Activated CD4-positive, alpha-beta T cell treated with anti-CD3 and anti-CD28 coated beads, Interleukin-2, amount 10 ng/mL, durations not matched to agents 7 days and 5 days (primary cell): ENCODE data around the gene FBXO38. TPM values are rescaled to one million over a fixed set of nuclear protein-coding genes. Genes with fewer than 3 reads are reported as not detected.
A peak's percentile ranks its signal among the peaks of the same experiment; 100 is the strongest.
"Not testable (repeated sequence)": the region's sequence is repeated elsewhere in the genome, so short reads cannot be mapped to it uniquely, and the experiment has no call there.

Experiments used
- CTCF ChIA-PET: fragments of 350-600 bp; sonication (Branson Sonifier 250); formaldehyde crosslinking; loops from one replicate; lab custom pipeline; 2021; ENCODE audit warnings: antibody characterized with exemption; lab: Charles Lee
- POLR2A ChIA-PET: fragments of 350-600 bp; sonication (Branson Sonifier 250); formaldehyde crosslinking; loops from one replicate; lab custom pipeline; 2021; ENCODE audit warnings: antibody characterized with exemption; lab: Charles Lee
- DNase-seq: peaks from one replicate; pipeline ENCODE4 v3.0.0-alpha.2; 2020
- H3K27ac Mint-ChIP-seq: one replicate; pipeline ENCODE4 v1.8.0; 2021; ENCODE audit warnings: mild to moderate bottlenecking, moderate library complexity, mixed read lengths
- H3K27me3 Mint-ChIP-seq: one replicate; pipeline ENCODE4 v1.8.0; 2021; ENCODE audit warnings: mixed read lengths
- H3K36me3 Mint-ChIP-seq: one replicate; pipeline ENCODE4 v1.8.0; 2021; ENCODE audit warnings: low read depth, mixed read lengths
- H3K4me1 Mint-ChIP-seq: one replicate; pipeline ENCODE4 v1.8.0; 2021; ENCODE audit warnings: mixed read lengths
- H3K4me3 Mint-ChIP-seq: one replicate; pipeline ENCODE4 v1.8.0; 2021; ENCODE audit warnings: mild to moderate bottlenecking, moderate library complexity, mixed read lengths
- H3K9me3 Mint-ChIP-seq: one replicate; pipeline ENCODE4 v1.8.0; 2021; ENCODE audit warnings: mixed read lengths
- total RNA-seq, 2 experiments: library from RNA; stranded (reverse); gene quantifications; one replicate each; pipeline ENCODE4 v1.2.3, GENCODE V29; 2021

Gene FBXO38
- total RNA-seq, 2 experiments from 2014 or later: 48.5 to 53.1 TPM

DNA sequence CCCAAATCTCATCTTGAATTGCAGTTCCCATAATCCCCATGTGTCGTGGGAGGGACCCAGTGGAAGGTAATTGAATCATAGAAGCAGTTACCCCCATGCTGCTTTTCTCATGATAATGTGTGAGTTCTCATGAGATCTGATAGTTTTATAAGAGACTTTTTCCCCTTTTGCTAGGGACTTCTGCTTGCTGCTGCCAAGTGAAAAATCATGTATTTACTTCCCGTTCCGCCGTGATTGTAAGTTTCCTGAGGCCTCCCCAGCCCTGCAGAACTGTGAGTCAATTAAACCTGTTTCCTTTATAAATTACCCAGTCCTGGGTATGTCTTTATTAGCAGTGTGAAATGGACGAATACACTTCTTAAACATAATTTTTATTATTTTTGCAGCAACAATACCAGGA, 85.0 kb downstream of the FBXO38 start:
- CTCF ChIA-PET: interaction anchor here (1.3 kb wide), 1 partner anchor 19 kb away, joined by 3 read pairs; no protein-coding TSS in a partner anchor
- H3K27ac Mint-ChIP-seq, H3K9me3 Mint-ChIP-seq, H3K4me3 Mint-ChIP-seq, H3K4me1 Mint-ChIP-seq, POLR2A ChIA-PET, H3K36me3 Mint-ChIP-seq, DNase-seq: not testable (repeated sequence)
- peaks cover 11% of the 10 kb centered on the region for H3K27me3 Mint-ChIP-seq

DNA sequence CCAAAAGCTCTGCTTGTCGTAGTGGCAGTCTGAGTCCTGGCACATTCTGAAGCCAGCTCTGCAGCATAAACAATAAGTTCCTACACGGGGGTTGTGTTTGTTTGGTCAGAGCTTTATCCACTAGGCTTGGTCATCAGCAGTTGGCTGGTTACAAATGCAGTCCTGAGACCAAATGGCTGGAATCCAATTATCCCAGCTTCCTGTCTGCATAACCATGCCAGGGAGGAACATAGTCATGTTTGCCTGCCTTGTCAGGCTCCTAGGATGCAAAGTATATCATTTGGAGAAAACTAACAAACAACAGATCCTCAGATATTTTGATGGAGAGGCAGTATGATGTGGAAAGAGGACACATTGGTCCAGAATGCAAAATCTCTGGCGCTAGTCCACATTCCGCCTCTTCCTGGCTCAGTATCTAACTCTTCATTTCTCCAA, 85.8 kb downstream of the FBXO38 start:
- Mint-ChIP-seq H3K9me3 (no peaks in the 10 kb centered on the region), H3K27ac (no peak overlapping the region), H3K4me3 (no peak overlapping the region), H3K4me1 (no peaks in the 10 kb centered on the region), H3K27me3 (peaks cover 9% of the 10 kb centered on the region), H3K36me3 (no peaks in the 10 kb centered on the region)
- ChIA-PET CTCF (interaction anchor here (1.3 kb wide), 1 partner anchor 20 kb away, joined by 3 read pairs; no protein-coding TSS in a partner anchor), POLR2A (no interaction called here)
- no peak for DNase-seq

DNA sequence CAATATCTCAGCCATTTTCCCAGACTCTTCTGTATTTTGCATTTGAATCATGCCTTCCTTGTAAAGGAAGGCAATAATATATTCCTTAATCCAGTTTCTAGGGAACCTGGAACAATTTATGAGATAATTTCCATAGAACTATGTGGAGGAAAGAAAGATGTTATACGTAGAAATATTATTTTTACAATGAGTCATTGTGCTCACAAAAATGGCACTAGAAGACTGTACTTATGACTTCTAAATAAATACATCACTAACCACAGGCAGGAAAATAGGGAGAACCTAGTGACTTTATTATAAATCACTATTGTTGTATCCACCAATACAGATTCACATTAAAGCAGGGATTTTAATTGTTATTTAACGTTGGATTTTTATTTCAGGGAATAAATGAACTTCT, 87.6 kb downstream of the FBXO38 start:
- CTCF ChIA-PET: no interaction called here
- no peak for DNase-seq
- Mint-ChIP-seq H3K4me3 (no peak overlapping the region), H3K9me3 (no peaks in the 10 kb centered on the region), H3K4me1 (no peaks in the 10 kb centered on the region), H3K27ac (no peak overlapping the region), H3K36me3 (no peaks in the 10 kb centered on the region), H3K27me3 (peaks cover 5% of the 10 kb centered on the region)
- POLR2A ChIA-PET: no interaction called here

DNA sequence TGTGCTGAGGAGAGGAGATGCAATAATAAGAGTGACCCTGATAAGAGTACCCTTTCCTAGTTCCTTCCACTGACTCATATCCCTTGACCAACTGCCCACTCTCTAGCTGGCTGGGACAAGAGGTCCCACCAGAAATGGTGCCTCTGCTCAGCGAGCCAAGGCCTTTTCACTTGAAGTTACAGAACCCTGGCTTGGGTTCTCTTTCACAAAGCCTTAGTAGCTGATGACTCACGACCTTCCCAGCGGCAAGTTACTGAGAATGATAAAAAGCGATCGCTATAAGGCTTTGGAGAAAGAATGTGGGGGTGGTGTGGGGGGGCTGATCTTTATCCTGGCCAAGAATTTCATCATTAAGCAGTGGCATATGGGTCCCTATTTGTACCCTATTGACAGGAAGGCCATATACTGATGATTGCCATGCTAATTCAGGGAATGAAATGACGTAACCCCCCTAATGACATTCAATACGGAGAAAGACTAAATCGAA, 90.3 kb downstream of the FBXO38 start:
- no peaks in the 10 kb centered on the region for H3K4me1 Mint-ChIP-seq
- H3K36me3 Mint-ChIP-seq: no peaks in the 10 kb centered on the region
- peaks cover 11% of the 10 kb centered on the region for H3K27me3 Mint-ChIP-seq
- no peak overlapping the region for H3K27ac Mint-ChIP-seq
- H3K4me3 Mint-ChIP-seq: no peak overlapping the region
- POLR2A ChIA-PET: no interaction called here
- no peak for DNase-seq
- CTCF ChIA-PET: no interaction called here
- H3K9me3 Mint-ChIP-seq: no peaks in the 10 kb centered on the region

DNA sequence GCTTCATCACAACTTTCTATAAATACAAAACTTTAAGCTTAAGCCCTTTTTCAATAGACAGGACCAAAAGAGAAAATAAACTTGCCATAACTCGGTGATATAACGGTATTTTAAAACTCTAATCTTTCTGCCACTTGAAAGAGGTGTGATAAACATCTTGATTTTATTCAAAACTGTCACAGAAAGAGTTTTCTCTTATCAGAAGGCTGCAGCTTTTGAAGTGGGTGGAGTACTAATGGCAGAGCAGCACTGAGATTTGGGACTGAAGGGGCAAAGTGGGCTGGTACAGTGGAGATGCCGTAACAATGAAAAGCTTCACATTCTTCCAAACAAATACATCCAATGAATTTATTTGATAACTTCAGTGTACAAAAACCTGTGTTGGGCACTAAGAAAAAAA, 92.5 kb downstream of the FBXO38 start:
- no peaks in the 10 kb centered on the region for H3K9me3 Mint-ChIP-seq
- no peak overlapping the region for H3K27ac Mint-ChIP-seq
- ChIA-PET CTCF (no interaction called here), POLR2A (no interaction called here)
- no peaks in the 10 kb centered on the region for H3K36me3 Mint-ChIP-seq
- no peak for DNase-seq
- H3K4me1 Mint-ChIP-seq: no peaks in the 10 kb centered on the region
- no peak overlapping the region for H3K4me3 Mint-ChIP-seq
- H3K27me3 Mint-ChIP-seq: peaks cover 13% of the 10 kb centered on the region

DNA sequence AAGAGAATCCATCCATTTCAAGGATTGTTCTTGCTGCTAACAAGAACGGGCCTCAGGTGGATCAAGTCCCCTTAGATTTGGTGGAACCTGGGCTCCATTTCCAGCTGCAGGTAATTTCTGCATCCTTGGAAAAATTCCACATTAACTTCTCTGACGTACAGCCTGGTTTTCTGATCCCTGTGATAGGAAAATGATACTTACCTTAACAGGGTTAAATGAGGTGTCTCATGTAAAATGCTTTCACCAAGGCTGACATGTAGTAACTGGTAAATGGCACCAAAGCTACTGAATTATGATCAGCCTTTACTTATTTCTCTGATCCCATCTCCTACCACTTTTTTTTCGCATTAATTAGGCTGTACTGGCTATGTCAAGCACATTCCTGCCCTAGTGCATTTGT, 93.7 kb downstream of the FBXO38 start:
- Mint-ChIP-seq H3K27ac (no peak overlapping the region), H3K36me3 (no peaks in the 10 kb centered on the region), H3K27me3 (peaks cover 13% of the 10 kb centered on the region), H3K4me1 (no peaks in the 10 kb centered on the region), H3K9me3 (no peaks in the 10 kb centered on the region), H3K4me3 (no peak overlapping the region)
- no peak for DNase-seq
- CTCF ChIA-PET: no interaction called here
- POLR2A ChIA-PET: no interaction called here

DNA sequence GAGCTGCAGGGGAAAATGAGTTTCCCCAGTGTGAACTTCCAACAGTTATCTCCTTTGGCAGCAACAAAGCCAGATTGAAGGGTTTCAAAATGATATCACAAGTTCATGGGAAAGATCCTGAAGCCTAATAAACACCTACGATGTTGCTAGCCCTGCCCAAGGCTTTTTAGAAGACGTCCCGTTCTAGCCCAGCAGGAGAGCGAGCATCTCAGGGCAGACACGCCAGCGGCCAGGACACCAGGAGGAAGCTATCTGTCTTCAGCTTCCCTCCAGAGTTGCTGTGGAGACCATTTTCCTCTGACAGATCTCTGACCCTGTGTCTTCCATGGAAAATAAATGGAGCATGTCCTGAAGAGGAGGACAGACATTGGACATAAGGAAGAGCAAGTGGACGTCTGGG, 98.4 kb downstream of the FBXO38 start:
- Mint-ChIP-seq H3K36me3 (no peaks in the 10 kb centered on the region), H3K27me3 (peaks cover 21% of the 10 kb centered on the region), H3K4me1 (peaks cover 3% of the 10 kb centered on the region), H3K27ac (no peak overlapping the region), H3K9me3 (no peaks in the 10 kb centered on the region), H3K4me3 (no peak overlapping the region)
- ChIA-PET CTCF (interaction anchor here (1.1 to 1.6 kb wide), 3 partner anchors 11 to 248 kb away, joined by 4 to 5 read pairs (median 4); no protein-coding TSS in a partner anchor), POLR2A (no interaction called here)
- DNase-seq: no peak

DNA sequence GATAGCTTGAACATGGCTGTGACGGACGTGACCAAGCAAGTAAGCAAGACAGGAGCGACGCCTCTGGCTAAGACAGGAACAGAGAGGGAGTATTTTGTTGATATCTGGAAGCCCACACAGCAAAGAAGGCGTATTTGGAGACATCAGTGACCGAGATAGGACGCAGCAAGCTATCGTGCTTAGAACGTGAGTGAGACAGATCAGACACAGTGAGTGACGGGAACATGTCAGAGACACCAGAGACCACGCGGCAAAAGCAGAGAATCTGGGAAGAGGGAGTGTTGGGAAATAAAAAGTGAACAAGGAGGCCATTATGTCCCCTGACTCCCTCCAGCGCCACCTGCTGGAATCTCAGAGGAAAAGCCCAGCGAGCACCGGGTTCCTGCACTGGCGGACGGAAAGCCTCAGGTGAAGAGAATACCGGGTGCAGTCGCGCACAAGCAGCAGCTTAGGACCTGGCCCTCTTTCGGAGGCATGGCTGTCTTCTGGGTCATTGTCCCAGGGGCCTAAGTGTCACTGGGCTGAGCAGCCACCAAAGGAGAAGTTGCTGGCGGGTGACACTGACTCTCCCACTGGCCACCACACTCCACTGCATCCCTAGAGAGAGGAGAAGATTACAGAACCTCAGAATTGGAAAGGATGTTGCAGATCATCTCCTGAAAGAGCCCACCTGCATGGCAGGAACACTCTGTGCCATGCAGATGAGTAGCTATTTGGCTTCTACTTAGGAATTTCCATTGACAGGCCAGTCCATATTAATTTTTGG, 99.1 kb downstream of the FBXO38 start:
- CTCF ChIA-PET: interaction anchor here (1.1 to 1.6 kb wide), 3 partner anchors 10 to 248 kb away, joined by 4 to 5 read pairs (median 4); no protein-coding TSS in a partner anchor
- no peak overlapping the region for H3K4me3 Mint-ChIP-seq

DNA sequence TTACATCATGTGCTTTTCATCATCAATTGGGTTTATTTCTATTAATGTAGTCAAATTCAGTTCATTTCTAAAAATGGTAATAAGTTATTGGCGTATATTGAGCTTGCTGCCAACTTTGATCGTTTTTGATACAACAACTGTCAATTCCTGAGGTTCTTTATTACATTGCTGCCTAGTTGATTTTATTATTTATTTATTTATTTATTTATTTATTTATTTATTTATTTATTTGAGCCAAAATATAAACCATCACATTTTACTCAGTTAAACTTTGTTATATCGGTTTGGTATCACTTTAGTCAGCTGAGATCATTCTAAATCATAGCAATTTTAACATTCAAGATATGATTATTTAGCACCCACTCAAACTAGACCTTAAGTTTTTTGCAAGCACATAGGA, 100.0 kb downstream of the FBXO38 start:
- no peak overlapping the region for H3K27ac Mint-ChIP-seq
- H3K27me3 Mint-ChIP-seq: peaks cover 24% of the 10 kb centered on the region

More for the DNA sequence above, 99.1 kb downstream of the FBXO38 start:
- Mint-ChIP-seq H3K9me3 (no peaks in the 10 kb centered on the region), H3K4me1 (peaks cover 3% of the 10 kb centered on the region), H3K27ac (no peak overlapping the region), H3K36me3 (no peaks in the 10 kb centered on the region), H3K27me3 (peaks cover 22% of the 10 kb centered on the region)
- POLR2A ChIA-PET: no interaction called here
- DNase-seq: peak; percentile 67

DNA sequence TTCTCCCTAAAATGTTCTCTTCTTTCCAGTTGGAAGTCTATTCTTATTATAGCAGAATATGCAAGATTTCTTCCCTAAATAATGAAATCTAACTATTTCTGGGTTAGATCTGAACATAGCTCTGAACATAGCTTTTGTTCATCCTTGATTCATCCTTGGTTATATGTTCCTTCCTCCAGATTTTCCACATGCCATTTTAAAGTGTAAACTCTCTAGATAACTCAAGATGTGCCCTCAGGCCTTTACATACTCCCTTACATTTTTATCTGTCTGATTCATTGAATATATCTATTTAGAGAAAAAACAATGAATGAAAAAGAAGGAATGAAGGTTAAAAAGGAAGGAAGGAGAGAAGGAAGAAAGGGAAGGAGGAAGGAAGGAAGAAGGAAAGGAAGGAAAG, 100.9 kb downstream of the FBXO38 start:
- ChIA-PET CTCF (no interaction called here), POLR2A (no interaction called here)
- Mint-ChIP-seq H3K9me3 (no peaks in the 10 kb centered on the region), H3K27me3 (peaks cover 25% of the 10 kb centered on the region), H3K36me3 (no peaks in the 10 kb centered on the region), H3K4me1 (peaks cover 3% of the 10 kb centered on the region), H3K27ac (no peak overlapping the region), H3K4me3 (no peak overlapping the region)
- no peak for DNase-seq

More for the DNA sequence above, 100.0 kb downstream of the FBXO38 start:
- ChIA-PET CTCF (no interaction called here), POLR2A (no interaction called here)
- H3K4me1 Mint-ChIP-seq: peaks cover 3% of the 10 kb centered on the region
- no peak overlapping the region for H3K4me3 Mint-ChIP-seq
- DNase-seq: no peak
- no peaks in the 10 kb centered on the region for H3K9me3 Mint-ChIP-seq
- H3K36me3 Mint-ChIP-seq: no peaks in the 10 kb centered on the region

DNA sequence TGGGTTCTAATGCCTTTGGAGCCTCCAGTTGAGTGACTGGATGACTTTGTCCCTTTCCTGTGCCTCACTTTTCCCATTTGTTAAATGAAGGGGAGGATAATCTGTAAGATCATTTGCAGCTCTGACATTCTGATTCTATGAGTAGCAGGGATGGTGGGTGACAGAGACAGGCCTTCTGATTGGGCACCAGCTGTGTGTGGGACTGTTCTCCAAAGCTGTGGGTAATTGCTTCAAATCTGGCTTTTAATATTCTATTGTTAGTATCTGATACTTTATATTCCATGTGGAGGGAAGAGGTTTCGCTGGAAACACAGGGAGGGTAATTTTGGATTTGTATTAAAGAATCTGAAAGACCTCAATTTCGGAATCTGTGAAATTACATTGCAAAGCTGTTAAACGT, 102.7 kb downstream of the FBXO38 start:
- no peak for DNase-seq
- Mint-ChIP-seq H3K27ac (no peak overlapping the region), H3K9me3 (no peaks in the 10 kb centered on the region), H3K4me1 (peaks cover 3% of the 10 kb centered on the region), H3K27me3 (peaks cover 32% of the 10 kb centered on the region), H3K36me3 (no peaks in the 10 kb centered on the region), H3K4me3 (no peak overlapping the region)
- POLR2A ChIA-PET: no interaction called here
- CTCF ChIA-PET: interaction anchor here (0.6 kb wide), 1 partner anchor 11 kb away, joined by 3 read pairs; no protein-coding TSS in a partner anchor

DNA sequence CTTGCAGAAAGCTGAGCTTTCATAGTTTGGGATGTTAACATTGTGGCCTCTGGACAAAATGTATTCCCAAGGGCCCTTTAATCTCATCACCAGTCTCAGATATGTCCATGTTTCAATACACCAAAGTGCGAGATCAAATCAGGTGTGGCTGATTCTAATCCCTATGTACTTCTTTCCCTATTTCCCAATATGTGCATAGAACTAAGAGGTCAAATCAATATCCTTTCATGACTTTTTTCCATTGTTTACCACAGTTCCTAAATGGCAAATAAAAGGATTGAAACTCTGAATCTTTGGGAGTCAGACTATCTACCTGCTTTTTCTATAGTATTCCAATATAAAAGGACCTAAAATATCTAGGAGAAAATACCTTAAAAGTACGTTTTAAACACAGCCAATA, 105.0 kb downstream of the FBXO38 start:
- DNase-seq: no peak
- H3K9me3 Mint-ChIP-seq: no peaks in the 10 kb centered on the region
- no peak overlapping the region for H3K4me3 Mint-ChIP-seq
- H3K27ac Mint-ChIP-seq: no peak overlapping the region
- ChIA-PET POLR2A (no interaction called here), CTCF (no interaction called here)
- peaks cover 31% of the 10 kb centered on the region for H3K27me3 Mint-ChIP-seq
- no peaks in the 10 kb centered on the region for H3K4me1 Mint-ChIP-seq
- H3K36me3 Mint-ChIP-seq: no peaks in the 10 kb centered on the region

DNA sequence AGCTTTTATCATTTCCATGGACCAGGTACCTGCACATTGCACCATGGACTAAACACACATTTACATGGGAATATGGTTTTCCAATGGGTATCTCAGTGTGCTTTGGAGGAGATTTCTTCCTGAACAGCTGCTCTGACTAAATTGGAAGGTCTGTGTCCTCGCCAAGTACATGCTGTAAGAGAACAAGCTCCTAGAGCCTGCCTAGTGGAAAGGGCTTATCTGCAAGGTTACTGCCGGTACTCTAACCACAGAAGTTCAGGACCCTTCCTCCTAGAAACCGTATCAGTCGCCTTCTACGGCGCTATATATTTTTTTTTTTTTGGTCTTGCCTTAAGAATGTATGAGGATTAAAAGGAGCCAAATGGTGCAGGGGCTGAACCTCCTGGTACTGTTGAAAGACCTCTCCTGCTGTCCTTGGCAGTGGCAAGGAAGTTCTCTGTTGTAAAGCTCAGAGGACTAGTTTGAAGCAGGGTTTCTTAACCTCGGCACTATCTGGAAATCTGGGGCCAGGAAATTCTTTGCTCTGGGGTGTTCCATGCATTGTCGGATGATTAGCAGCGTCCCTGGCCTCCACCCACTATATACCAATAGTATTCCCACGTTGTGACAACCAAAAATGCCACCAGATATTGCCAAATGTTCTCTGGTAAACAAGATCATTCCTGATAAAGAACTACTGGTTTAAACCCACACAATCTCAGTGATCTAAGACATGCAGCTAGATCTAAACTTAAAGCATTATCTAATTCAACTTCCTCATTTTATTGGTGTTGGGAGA, 107.4 kb downstream of the FBXO38 start:
- POLR2A ChIA-PET: no interaction called here
- no peaks in the 10 kb centered on the region for H3K9me3 Mint-ChIP-seq

More for the DNA sequence above, 107.4 kb downstream of the FBXO38 start:
- Mint-ChIP-seq H3K36me3 (no peaks in the 10 kb centered on the region), H3K27me3 (peaks cover 30% of the 10 kb centered on the region), H3K27ac (no peak overlapping the region), H3K4me1 (no peaks in the 10 kb centered on the region), H3K4me3 (no peak overlapping the region)
- CTCF ChIA-PET: interaction anchor here (0.6 kb wide), 1 partner anchor 61 kb away, joined by 3 read pairs; no protein-coding TSS in a partner anchor
- DNase-seq: no peak
